Stimulated activated CD4-positive, alpha-beta T cell treated with anti-CD3 and anti-CD28 coated beads, Interleukin-15, amount 100 ng/mL, for 1 hour (primary cell): ENCODE measurements around the gene ADCY7.

ENCODE experiments used
- DNase-seq, 2 donors: peaks; one replicate each; pipeline ENCODE4 v3.0.0-alpha.2; 2020; ENCODE audit warnings: low read depth in 1 of 2, low spot score in 1 of 2

The ADCY7 gene

GRCh38 chr16:50265716-50266336 is 525 bp upstream of the ADCY7 start:
- no peak for DNase-seq

- DNase-seq, result no peak
Observed at GRCh38 chr16:50267151-50267631, 840 bp downstream of the ADCY7 start.

- no peak for DNase-seq
Observed at GRCh38 chr16:50267651-50268050, 1.3 kb downstream of the ADCY7 start.

GRCh38 chr16:50268352-50268751 is 2.0 kb downstream of the ADCY7 start:
- DNase-seq, result no peak

GRCh38 chr16:50269061-50269705 is 2.8 kb downstream of the ADCY7 start:
- no peak for DNase-seq

- DNase-seq, result no peak
Observed at GRCh38 chr16:50269769-50270509, 3.6 kb downstream of the ADCY7 start.

GRCh38 chr16:50270510-50271147 is 4.3 kb downstream of the ADCY7 start:
- DNase-seq, result no peak

- no peak for DNase-seq
Observed at GRCh38 chr16:50271148-50272041, 5.0 kb downstream of the ADCY7 start.

- no peak for DNase-seq
Observed at GRCh38 chr16:50272111-50272571, 5.8 kb downstream of the ADCY7 start.

- DNase-seq, result no peak
Observed at GRCh38 chr16:50272687-50273381, 6.5 kb downstream of the ADCY7 start.

- no peak for DNase-seq
Observed at GRCh38 chr16:50273382-50273690, 7.0 kb downstream of the ADCY7 start.

GRCh38 chr16:50273888-50274325 is 7.6 kb downstream of the ADCY7 start:
- DNase-seq, result no peak

- DNase-seq, result no peak
Observed at GRCh38 chr16:50274326-50275097, 8.2 kb downstream of the ADCY7 start.

- no peak for DNase-seq
Observed at GRCh38 chr16:50275098-50275415, 8.7 kb downstream of the ADCY7 start.

- DNase-seq, result no peak
Observed at GRCh38 chr16:50275428-50276325, 9.3 kb downstream of the ADCY7 start.

GRCh38 chr16:50276326-50276640 is 9.9 kb downstream of the ADCY7 start:
- DNase-seq, result no peak

- DNase-seq, result no peak
Observed at GRCh38 chr16:50276801-50277555, 10.6 kb downstream of the ADCY7 start.

- no peak for DNase-seq
Observed at GRCh38 chr16:50278251-50278650, 11.9 kb downstream of the ADCY7 start.
